GM21381 (cell line): ENCODE results near the gene ISOC2.
A peak's percentile ranks its signal among the peaks of the same experiment; 100 is the strongest.
"Not testable (repeated sequence)": the region's sequence is repeated elsewhere in the genome, so short reads cannot be mapped to it uniquely, and the experiment has no call there.

Source experiments
- ATAC-seq: cut with Tn5 transposase; IDR thresholded peaks from one replicate; pipeline ENCODE4 v1.9.1; 2021; ENCODE audit warnings: mild to moderate bottlenecking, moderate library complexity; ENCODE audit not compliant: unreplicated experiment

The ISOC2 gene

DNA sequence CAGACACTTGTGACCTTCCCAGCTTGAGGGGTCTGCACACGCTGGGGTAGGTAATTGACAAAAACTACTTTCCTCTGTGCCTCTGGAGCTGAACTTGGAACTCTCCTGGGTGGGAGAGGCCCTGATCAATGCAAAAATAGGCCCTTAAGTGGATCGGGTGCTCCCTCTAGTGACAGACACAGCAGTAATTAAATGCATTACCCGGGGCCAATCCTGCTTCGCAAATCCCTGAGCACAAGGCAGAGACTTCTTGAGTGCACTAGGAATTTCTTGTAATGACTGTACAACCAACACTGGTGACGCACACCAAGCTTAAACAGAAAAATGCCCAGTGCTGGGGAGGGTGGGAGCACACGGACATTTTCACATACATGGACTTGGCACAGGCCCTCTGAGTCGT lies 43.3 kb downstream of the ISOC2 start:
- no peak for ATAC-seq

DNA sequence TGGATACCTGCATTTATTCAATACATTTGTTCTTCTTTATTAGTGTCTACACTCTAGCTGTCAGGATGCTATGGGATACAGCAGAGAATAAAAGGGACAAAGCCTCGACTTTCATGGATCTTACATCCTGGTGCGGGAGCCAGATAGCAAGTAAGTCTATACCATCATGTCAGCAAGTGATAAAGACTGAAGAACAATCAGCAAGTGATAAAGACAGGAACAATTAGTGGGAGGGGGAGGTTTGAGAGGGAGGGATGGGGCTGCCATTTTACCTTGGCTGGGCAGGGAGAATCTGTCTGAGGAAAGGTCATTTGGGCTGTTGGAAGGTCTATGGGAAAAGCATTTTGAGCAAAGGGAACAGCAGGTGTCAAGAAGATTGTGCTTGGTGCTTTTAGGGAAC lies 51.3 kb downstream of the ISOC2 start:
- no peak for ATAC-seq

- not testable (repeated sequence) for ATAC-seq
These were observed 52.3 kb downstream of the ISOC2 start for GRCh38 chr19:55409179-55409578.

GRCh38 chr19:55408533-55408872 lies 52.9 kb downstream of the ISOC2 start:
- ATAC-seq, result no peak

DNA sequence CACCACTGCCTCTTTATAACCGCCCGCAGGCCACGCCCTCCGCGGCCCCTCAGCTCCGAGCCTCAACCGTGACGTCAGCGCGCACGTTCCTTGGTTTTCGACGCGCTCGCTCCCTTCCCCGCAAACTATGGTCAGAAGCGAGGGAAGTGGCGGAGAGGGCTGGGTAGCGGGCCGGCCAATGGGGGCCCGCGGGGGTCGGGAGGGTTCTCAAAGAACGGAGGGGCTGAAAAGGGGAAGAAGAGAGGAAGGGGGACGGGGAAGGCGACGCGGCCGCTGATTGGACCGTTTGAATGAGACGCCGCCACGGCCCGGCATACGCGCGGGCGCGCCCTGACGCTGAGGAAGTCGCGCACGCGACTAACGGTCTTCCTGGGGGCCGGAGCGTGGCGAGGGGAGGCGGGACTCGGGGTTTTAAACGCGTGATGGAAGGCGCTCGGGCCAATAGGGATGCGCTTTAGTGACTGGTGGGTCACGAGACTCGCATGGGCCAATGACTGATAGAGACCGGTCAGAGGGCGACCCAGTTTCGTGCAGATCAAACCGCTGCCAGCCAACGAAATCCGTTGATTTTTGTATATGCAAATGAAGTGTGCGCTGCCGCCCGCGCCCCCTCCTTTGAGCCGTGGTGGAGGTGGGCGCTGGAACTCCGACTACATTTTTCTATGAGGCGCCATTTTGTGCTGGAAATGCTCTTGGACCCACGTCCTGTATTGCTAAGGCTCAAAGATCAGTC lies 53.5 kb downstream of the ISOC2 start:
- peak; percentile 78 for ATAC-seq

GRCh38 chr19:55407550-55407799 lies 54.0 kb downstream of the ISOC2 start, which contains the start of gene UBE2S:
UBE2S (minus strand) TSS chr19:55407788; CDS start chr19:55407589, 199 bp downstream.
- peak; percentile 20 for ATAC-seq

DNA sequence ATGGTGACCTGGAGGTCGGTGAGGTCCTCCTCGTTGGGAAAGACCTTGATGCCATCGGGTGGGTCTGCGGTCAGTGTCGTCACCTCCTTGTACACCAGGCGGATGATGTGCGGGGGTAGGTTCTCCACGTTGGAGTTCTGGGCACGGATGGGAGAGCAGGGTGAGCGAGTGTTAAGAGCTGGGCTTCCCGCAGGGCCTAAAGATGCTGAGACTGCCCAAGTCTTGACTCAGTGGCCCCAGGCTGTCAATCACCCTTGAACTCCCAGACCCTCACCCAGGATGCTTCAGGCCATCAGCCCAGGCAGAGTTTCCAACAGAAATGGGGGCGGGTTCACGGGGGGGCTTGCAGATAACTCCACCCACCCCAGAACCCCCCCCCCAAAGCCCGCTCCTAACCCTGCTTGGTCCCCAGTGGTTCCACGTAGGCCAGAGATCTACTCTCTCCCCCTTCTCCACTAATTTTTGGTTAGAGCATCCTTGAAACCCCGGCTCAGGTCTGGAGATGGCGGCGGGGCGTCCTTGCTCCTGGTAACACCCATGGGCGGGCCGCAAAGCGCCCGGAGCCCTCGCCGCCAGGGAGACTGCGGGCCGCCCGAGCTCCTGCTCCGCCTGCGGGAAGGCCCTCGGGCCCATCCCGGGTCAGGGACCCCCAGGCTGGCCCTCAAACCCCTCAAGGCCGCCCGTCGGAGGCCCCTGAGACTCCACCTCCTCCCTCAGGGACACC lies 54.5 kb downstream of the ISOC2 start:
- no peak for ATAC-seq

DNA sequence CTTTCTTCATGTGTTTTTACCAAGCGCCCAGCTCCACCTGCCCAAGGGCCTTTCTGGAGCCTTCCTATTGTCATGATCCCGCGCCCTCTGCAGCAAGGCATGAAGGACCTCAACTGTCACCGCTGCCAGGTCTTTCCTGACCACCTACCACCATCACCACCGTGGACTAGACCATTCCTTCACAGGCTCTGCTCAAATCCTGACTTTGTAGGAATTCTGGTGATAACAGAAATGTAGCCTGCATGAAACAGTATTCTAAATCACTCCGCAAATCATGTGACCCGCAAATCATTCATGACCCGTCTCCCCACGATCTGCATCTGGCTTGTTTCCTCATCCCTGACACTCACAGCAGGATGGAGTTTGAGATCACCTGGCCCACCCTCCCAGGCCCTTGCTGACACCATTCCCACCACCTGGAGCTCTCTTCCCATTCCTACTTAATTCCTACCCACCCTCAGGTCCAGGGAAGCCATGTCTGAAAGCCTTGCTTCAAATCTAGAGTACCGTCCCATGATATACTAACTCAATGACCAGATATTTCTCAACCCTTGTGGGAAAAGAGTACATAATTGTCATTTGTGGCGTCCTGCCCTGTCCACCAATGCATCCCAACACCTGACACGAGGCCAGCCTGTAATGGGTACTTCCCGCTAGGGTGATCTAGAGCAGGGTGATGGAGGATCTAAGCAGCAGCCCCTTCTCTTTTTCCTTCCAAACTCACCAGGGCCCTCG lies 55.2 kb downstream of the ISOC2 start:
- no peak for ATAC-seq

DNA sequence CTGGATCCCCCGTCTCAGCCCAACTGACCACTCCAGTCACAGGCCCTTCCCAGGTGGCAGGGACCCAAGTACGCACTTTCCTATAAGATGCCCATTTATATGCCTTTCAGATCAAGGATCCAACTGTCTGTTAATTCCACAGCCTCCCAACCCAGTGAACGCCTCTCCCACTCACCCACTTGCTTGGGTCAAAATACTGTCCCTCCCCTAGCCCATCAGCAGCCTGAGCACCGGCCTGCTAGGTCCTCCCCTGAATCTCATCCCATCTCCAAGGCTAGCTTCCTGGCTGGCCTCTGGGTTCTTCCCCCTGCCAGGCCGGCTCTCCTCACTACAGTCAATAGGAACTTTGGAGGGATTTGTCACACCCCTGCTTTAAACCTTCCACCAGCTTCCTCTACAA lies 55.8 kb downstream of the ISOC2 start:
- no peak for ATAC-seq
